Progenitor cell of endocrine pancreas (in vitro differentiated cells): ENCODE results near the gene NR2F1-AS1. TPM values are rescaled to one million over a fixed set of nuclear protein-coding genes. Genes with fewer than 3 reads are reported as not detected.

Experiments used
- DNase-seq: peaks from one replicate; pipeline ENCODE4 v3.0.0; 2021; ENCODE audit warnings: low spot score; ENCODE audit not compliant: unreplicated experiment
- H3K27ac Mint-ChIP-seq: 2 replicates; pipeline ENCODE4 v1.8.0; 2021; ENCODE audit warnings: mild to moderate bottlenecking, moderate library complexity, mixed read lengths
- H3K27me3 Mint-ChIP-seq: 2 replicates; pipeline ENCODE4 v1.8.0; 2021; ENCODE audit warnings: mixed read lengths
- H3K36me3 Mint-ChIP-seq: 2 replicates; pipeline ENCODE4 v1.8.0; 2022; ENCODE audit warnings: mixed read lengths; ENCODE audit not compliant: insufficient read depth
- H3K4me1 Mint-ChIP-seq: 2 replicates; pipeline ENCODE4 v1.8.0; 2021; ENCODE audit warnings: low read depth, mixed read lengths
- H3K4me3 Mint-ChIP-seq: 2 replicates; pipeline ENCODE4 v1.8.0; 2021; ENCODE audit warnings: low read depth, mild to moderate bottlenecking, moderate library complexity, mixed read lengths
- H3K9me3 Mint-ChIP-seq: 2 replicates; pipeline ENCODE4 v1.8.0; 2021; ENCODE audit warnings: low read depth, mixed read lengths
- CTCF ChIP-seq: fragments of 200-600 bp; sonication (generic); IDR thresholded peaks from one replicate; pipeline ENCODE4 v1.5.0; 2021; ENCODE audit warnings: antibody characterized with exemption, mild to moderate bottlenecking; ENCODE audit not compliant: unreplicated experiment
- total RNA-seq: library from RNA; stranded (reverse); gene quantifications from 2 replicates; pipeline ENCODE4 v1.2.1, GENCODE V29; 2021

The NR2F1-AS1 gene
- total RNA-seq, 1 donor from 2014 or later, result 6.3 TPM

GRCh38 chr5:93403141-93403928 is 177.7 kb downstream of the NR2F1-AS1 start:
- Mint-ChIP-seq H3K9me3 (peaks cover 4% of the 10 kb centered on the region), H3K4me3 (no peak overlapping the region), H3K27me3 (peaks cover 2% of the 10 kb centered on the region), H3K36me3 (no peaks in the 10 kb centered on the region), H3K27ac (no peak overlapping the region), H3K4me1 (peaks cover 24% of the 10 kb centered on the region)
- no peak for TF ChIP-seq CTCF
- DNase-seq, result no peak

GRCh38 chr5:93402451-93402850 is 178.6 kb downstream of the NR2F1-AS1 start:
- Mint-ChIP-seq H3K27me3 (peaks cover 2% of the 10 kb centered on the region), H3K4me1 (peaks cover 17% of the 10 kb centered on the region)
- TF ChIP-seq CTCF, result no peak

GRCh38 chr5:93401634-93402213 is 179.3 kb downstream of the NR2F1-AS1 start:
- no peak overlapping the region for H3K27ac Mint-ChIP-seq
- H3K4me3 Mint-ChIP-seq, result no peak overlapping the region
- peaks cover 2% of the 10 kb centered on the region for H3K27me3 Mint-ChIP-seq

More at GRCh38 chr5:93402451-93402850, 178.6 kb downstream of the NR2F1-AS1 start:
- no peaks in the 10 kb centered on the region for H3K36me3 Mint-ChIP-seq
- H3K4me3 Mint-ChIP-seq, result no peak overlapping the region
- H3K9me3 Mint-ChIP-seq, result peaks cover 4% of the 10 kb centered on the region
- H3K27ac Mint-ChIP-seq, result no peak overlapping the region
- DNase-seq, result no peak

GRCh38 chr5:93399675-93400074 is 181.3 kb downstream of the NR2F1-AS1 start:
- H3K9me3 Mint-ChIP-seq, result no peaks in the 10 kb centered on the region
- no peak overlapping the region for H3K27ac Mint-ChIP-seq
- no peak overlapping the region for H3K4me3 Mint-ChIP-seq
- no peak for TF ChIP-seq CTCF
- H3K4me1 Mint-ChIP-seq, result peaks cover 15% of the 10 kb centered on the region
- DNase-seq, result no peak
- peaks cover 2% of the 10 kb centered on the region for H3K27me3 Mint-ChIP-seq
- H3K36me3 Mint-ChIP-seq, result no peaks in the 10 kb centered on the region

More at GRCh38 chr5:93401634-93402213, 179.3 kb downstream of the NR2F1-AS1 start:
- no peaks in the 10 kb centered on the region for H3K36me3 Mint-ChIP-seq
- H3K4me1 Mint-ChIP-seq, result peaks cover 15% of the 10 kb centered on the region
- no peak for TF ChIP-seq CTCF
- H3K9me3 Mint-ChIP-seq, result peaks cover 4% of the 10 kb centered on the region
- DNase-seq, result no peak

- Mint-ChIP-seq H3K36me3 (no peaks in the 10 kb centered on the region), H3K27ac (no peak overlapping the region), H3K9me3 (peaks cover 11% of the 10 kb centered on the region), H3K4me3 (no peak overlapping the region), H3K4me1 (peaks cover 2% of the 10 kb centered on the region), H3K27me3 (no peaks in the 10 kb centered on the region)
- no peak for TF ChIP-seq CTCF
- no peak for DNase-seq
Observed at GRCh38 chr5:93395971-93396379, 185.0 kb downstream of the NR2F1-AS1 start.
